ENCODE measurements around the gene POLR2L. TPM values are rescaled to one million over a fixed set of nuclear protein-coding genes. Genes with fewer than 3 reads are reported as not detected.
A peak's percentile ranks its signal among the peaks of the same experiment; 100 is the strongest.

POLR2L gene
- total and polyA plus RNA-seq, 2 of the 13 experiments (the other 11 are each of a cell fraction or from before 2014, with no cell fraction given): 104 to 114 TPM

DNA sequence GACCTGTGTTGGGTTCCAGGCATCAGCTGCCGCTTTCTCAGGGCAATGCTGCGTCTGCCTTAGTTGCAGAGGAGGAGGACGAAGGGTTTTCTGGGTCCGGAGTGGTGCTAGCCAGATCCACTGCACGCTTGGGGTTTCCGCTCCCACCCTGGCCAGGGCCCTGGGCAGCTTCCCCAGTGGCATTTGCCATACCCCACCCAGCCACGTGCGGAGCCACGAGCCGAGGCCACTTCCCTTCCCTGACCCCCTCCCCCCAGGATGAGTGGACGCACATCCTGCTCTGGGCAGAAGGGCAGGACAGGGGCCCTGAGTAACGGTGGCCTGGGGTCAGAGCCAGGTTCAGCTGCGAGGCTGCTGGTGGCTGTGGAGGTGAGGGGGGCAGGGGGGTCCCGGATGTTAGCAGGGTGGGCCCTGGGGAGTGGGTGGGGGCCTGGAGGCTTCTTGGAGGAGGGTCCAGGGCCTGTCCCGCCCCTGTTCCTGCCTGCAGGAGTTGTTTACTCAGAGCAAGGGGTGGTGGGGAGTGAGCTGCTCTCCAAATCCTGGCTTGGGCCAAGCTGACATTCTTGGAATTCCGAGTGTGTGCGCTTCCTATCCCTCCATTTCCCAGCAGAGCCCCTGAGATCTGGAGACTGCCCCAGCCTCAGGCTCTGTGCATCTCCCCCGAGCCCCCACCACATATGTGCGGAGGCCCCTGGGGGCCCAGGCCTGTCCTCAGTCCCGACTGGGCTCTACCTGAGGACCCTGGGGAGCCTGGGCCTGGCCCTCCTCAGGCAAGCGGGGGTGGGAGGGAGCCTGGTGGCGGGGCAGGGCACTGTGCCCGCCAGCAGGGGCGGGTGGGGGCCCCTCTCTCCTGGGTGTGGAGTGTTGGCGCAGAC is 1.7 kb upstream of the POLR2L start (continued):
- TF ChIP-seq, protein P1, sequence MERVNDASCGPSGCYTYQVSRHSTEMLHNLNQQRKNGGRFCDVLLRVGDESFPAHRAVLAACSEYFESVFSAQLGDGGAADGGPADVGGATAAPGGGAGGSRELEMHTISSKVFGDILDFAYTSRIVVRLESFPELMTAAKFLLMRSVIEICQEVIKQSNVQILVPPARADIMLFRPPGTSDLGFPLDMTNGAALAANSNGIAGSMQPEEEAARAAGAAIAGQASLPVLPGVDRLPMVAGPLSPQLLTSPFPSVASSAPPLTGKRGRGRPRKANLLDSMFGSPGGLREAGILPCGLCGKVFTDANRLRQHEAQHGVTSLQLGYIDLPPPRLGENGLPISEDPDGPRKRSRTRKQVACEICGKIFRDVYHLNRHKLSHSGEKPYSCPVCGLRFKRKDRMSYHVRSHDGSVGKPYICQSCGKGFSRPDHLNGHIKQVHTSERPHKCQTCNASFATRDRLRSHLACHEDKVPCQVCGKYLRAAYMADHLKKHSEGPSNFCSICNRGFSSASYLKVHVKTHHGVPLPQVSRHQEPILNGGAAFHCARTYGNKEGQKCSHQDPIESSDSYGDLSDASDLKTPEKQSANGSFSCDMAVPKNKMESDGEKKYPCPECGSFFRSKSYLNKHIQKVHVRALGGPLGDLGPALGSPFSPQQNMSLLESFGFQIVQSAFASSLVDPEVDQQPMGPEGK (CRISPR knock-in tag; IDR thresholded peaks at IDR 0.05): peak; percentile 94
- TF ChIP-seq ZNF572 (CRISPR knock-in tag; IDR thresholded peaks at IDR 0.05): 0 out of 2 replicates have a peak, but pooled peaks have one; percentile 48
- TF ChIP-seq, protein P2, sequence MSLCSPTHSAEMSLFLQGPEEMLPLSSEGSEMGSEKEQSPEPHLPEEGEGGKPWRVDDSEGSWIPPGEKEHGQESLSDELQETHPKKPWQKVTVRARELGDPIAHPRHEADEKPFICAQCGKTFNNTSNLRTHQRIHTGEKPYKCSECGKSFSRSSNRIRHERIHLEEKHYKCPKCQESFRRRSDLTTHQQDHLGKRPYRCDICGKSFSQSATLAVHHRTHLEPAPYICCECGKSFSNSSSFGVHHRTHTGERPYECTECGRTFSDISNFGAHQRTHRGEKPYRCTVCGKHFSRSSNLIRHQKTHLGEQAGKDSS (CRISPR knock-in tag; IDR thresholded peaks at IDR 0.05; ENCODE audit: borderline replicate concordance, low read depth): peak; percentile 73; the same call in 1 of the 2 replicates
- TF ChIP-seq AKAP8 (CRISPR knock-in tag; IDR thresholded peaks at IDR 0.05): peak; percentile 96; the same call in 1 of the 2 replicates
- TF ChIP-seq ATM (IDR thresholded peaks at IDR 0.05; ENCODE audit: borderline replicate concordance): no peak
- peak; percentile 100 for TF ChIP-seq ARNTL (CRISPR knock-in tag; IDR thresholded peaks at IDR 0.05)
- no peak for TF ChIP-seq NFATC3 (CRISPR knock-in tag; IDR thresholded peaks at IDR 0.05)
- 0 out of 2 replicates have a peak, but pooled peaks have one; percentile 53 for TF ChIP-seq KDM2A (CRISPR knock-in tag; IDR thresholded peaks at IDR 0.05; ENCODE audit: borderline replicate concordance, low read depth)
- TF ChIP-seq ZNF543 (CRISPR knock-in tag; IDR thresholded peaks at IDR 0.05): no peak
- TF ChIP-seq, protein P3, sequence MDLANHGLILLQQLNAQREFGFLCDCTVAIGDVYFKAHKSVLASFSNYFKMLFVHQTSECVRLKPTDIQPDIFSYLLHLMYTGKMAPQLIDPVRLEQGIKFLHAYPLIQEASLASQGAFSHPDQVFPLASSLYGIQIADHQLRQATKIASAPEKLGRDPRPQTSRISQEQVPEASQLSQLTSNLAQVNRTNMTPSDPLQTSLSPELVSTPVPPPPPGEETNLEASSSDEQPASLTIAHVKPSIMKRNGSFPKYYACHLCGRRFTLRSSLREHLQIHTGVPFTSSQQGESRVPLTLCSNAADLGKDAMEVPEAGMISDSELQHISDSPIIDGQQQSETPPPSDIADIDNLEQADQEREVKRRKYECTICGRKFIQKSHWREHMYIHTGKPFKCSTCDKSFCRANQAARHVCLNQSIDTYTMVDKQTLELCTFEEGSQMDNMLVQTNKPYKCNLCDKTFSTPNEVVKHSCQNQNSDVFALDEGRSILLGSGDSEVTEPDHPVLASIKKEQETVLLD (CRISPR knock-in tag; IDR thresholded peaks at IDR 0.05; ENCODE audit: low read depth): peak; percentile 26; the same call in 1 of the 2 replicates
- TF ChIP-seq MZF1 (CRISPR knock-in tag; IDR thresholded peaks at IDR 0.05; ENCODE audit: borderline replicate concordance): no peak; the same call in 1 of the 2 replicates
- peak; percentile 92 for TF ChIP-seq RARA (CRISPR knock-in tag; IDR thresholded peaks at IDR 0.05)
- TF ChIP-seq ZNF30 (CRISPR knock-in tag; IDR thresholded peaks at IDR 0.05): no peak
- TF ChIP-seq, protein P4, sequence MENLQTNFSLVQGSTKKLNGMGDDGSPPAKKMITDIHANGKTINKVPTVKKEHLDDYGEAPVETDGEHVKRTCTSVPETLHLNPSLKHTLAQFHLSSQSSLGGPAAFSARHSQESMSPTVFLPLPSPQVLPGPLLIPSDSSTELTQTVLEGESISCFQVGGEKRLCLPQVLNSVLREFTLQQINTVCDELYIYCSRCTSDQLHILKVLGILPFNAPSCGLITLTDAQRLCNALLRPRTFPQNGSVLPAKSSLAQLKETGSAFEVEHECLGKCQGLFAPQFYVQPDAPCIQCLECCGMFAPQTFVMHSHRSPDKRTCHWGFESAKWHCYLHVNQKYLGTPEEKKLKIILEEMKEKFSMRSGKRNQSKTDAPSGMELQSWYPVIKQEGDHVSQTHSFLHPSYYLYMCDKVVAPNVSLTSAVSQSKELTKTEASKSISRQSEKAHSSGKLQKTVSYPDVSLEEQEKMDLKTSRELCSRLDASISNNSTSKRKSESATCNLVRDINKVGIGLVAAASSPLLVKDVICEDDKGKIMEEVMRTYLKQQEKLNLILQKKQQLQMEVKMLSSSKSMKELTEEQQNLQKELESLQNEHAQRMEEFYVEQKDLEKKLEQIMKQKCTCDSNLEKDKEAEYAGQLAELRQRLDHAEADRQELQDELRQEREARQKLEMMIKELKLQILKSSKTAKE (CRISPR knock-in tag; IDR thresholded peaks at IDR 0.05; ENCODE audit: borderline replicate concordance): peak; percentile 92
- TF ChIP-seq, protein P5, sequence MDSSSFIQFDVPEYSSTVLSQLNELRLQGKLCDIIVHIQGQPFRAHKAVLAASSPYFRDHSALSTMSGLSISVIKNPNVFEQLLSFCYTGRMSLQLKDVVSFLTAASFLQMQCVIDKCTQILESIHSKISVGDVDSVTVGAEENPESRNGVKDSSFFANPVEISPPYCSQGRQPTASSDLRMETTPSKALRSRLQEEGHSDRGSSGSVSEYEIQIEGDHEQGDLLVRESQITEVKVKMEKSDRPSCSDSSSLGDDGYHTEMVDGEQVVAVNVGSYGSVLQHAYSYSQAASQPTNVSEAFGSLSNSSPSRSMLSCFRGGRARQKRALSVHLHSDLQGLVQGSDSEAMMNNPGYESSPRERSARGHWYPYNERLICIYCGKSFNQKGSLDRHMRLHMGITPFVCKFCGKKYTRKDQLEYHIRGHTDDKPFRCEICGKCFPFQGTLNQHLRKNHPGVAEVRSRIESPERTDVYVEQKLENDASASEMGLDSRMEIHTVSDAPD (CRISPR knock-in tag; IDR thresholded peaks at IDR 0.05): 0 out of 2 replicates have a peak, but pooled peaks have one; percentile 41
- no peak for TF ChIP-seq ZNF713 (CRISPR knock-in tag; IDR thresholded peaks at IDR 0.05)
- TF ChIP-seq SSRP1 (CRISPR knock-in tag; IDR thresholded peaks at IDR 0.05): no peak
- no peak for TF ChIP-seq SOX6 (IDR thresholded peaks at IDR 0.05)
- TF ChIP-seq SOX6 (CRISPR knock-in tag; IDR thresholded peaks at IDR 0.05): peak; percentile 46; the same call in 1 of the 2 replicates
- no peak for TF ChIP-seq AGO2 (optimal IDR thresholded peaks at IDR 0.05; ENCODE audit: low read depth, low read length)
- peak; percentile 33; the same call in 1 of the 2 replicates for TF ChIP-seq ZNF317 (CRISPR knock-in tag; IDR thresholded peaks at IDR 0.05)
- TF ChIP-seq ZMAT3 (CRISPR knock-in tag; conservative IDR thresholded peaks at IDR 0.05): peak; percentile 88; the same call in 1 of the 2 replicates
